ENCODE results near the gene GAREM1. TPM values are rescaled to one million over a fixed set of nuclear protein-coding genes. Genes with fewer than 3 reads are reported as not detected.

GAREM1 gene
- total and polyA plus RNA-seq, 2 donors (not counting 3 experiments of a cell fraction or from before 2014, with no cell fraction given): 0.69 to 1.0 TPM

DNA sequence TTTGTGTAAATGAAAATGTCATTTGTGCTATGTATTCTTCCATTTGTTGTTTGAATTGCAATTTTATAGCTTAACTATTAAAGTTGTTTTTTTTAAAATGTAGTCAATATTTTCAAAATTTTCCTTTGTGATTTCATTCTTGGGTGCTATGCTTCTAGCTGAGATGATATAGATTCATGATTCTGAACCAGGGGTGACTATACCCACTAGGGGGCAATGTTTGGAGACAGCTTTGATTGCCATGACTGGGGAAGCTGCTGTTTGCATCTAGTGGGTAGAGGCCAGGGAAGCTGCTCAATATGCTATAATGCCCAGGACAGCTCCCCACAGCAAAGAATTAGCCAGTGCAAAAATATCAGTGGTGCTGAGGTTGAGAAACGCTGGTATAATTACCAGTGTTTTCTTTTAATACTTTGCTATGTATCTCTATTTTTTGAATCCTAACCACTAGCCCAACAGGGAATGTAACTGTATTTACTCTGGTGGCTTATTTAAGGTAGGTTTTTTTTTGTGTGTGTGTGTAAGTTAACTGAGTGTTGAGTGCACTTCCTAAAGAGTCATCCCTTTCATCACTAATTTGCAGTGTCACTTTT is 181.1 kb downstream of the GAREM1 start:
- dilution Hi-C loops (cut with MboI; ENCODE audit: extremely low pct_ligation_motif_present, low sequenced_read_pairs) (no loop called here), intact Hi-C loops (cut with micrococcal nuclease) (loop anchor here (1.0 kb wide), 2 partner anchors 182 to 260 kb away; no protein-coding TSS in a partner anchor)
- Histone ChIP-seq H3K79me2 (ENCODE audit: control insufficient read depth, insufficient read depth, low read length) (no peaks in the 10 kb centered on the region), H3K9me3 (replicated peaks; ENCODE audit: control insufficient read depth, insufficient read depth, low read length) (no peaks in the 10 kb centered on the region), H3K27ac (ENCODE audit: insufficient read depth, low read depth, low read length) (no peak overlapping the region), H3K4me3 (replicated peaks in 1 of 3; ENCODE audit: insufficient read depth in 1 of 3, low read depth in 1 of 3, low read length in 3 of 3) (no peak overlapping the region), H3K9me1 (replicated peaks; ENCODE audit: control insufficient read depth, extremely low read depth, insufficient read depth, low read length) (no peaks in the 10 kb centered on the region), H3K27me3 (ENCODE audit: control insufficient read depth in 2 of 2, insufficient read depth in 2 of 2, low read length in 2 of 2) (peaks cover 2 to 8% of the 10 kb centered on the region in 2 experiments), H3K36me3 (ENCODE audit: control insufficient read depth in 2 of 2, extremely low read depth in 1 of 2, insufficient read depth in 2 of 2, low read length in 2 of 2) (no peaks in the 10 kb centered on the region), H4K20me1 (replicated peaks; ENCODE audit: control insufficient read depth, extremely low read depth, insufficient read depth, low read length) (no peaks in the 10 kb centered on the region), H3K4me1 (ENCODE audit: control insufficient read depth, extremely low read depth, insufficient read depth, low read length) (no peaks in the 10 kb centered on the region), H3K9ac (replicated peaks; ENCODE audit: extremely low read depth, insufficient read depth, low read length) (no peak overlapping the region), H2AFZ (ENCODE audit: low read depth, low read length) (no peak overlapping the region), H3K4me2 (ENCODE audit: insufficient read depth, low read length) (no peak overlapping the region)
- ChIA-PET POLR2A (interaction anchor here (0.7 kb wide), 1 partner anchor 181 kb away, joined by 3 read pairs; the partner anchor contains the start of gene GAREM1), CTCF (interaction anchor here (0.6 to 9.8 kb wide), 38 partner anchors 9 to 268 kb away, joined by 3 to 295 read pairs (median 5); partner anchors contain the start of gene GAREM1)
- FAIRE-seq: peak; percentile 93
- peak; percentile 77 for DNase-seq (ENCODE audit: low read depth, low spot score)
- no TSS peak for BruUV-seq (replicated peaks)
- no peak for TF ChIP-seq POLR2AphosphoS5 (IDR thresholded peaks at IDR 0.05; ENCODE audit: insufficient read depth, low read depth, low read length)
- TF ChIP-seq, protein P1, sequence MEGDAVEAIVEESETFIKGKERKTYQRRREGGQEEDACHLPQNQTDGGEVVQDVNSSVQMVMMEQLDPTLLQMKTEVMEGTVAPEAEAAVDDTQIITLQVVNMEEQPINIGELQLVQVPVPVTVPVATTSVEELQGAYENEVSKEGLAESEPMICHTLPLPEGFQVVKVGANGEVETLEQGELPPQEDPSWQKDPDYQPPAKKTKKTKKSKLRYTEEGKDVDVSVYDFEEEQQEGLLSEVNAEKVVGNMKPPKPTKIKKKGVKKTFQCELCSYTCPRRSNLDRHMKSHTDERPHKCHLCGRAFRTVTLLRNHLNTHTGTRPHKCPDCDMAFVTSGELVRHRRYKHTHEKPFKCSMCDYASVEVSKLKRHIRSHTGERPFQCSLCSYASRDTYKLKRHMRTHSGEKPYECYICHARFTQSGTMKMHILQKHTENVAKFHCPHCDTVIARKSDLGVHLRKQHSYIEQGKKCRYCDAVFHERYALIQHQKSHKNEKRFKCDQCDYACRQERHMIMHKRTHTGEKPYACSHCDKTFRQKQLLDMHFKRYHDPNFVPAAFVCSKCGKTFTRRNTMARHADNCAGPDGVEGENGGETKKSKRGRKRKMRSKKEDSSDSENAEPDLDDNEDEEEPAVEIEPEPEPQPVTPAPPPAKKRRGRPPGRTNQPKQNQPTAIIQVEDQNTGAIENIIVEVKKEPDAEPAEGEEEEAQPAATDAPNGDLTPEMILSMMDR (IDR thresholded peaks at IDR 0.05; ENCODE audit: extremely low read depth in 1 of 2, insufficient read depth in 1 of 2, low read depth in 1 of 2, low read length in 2 of 2): peak; percentile 66 to 74

DNA sequence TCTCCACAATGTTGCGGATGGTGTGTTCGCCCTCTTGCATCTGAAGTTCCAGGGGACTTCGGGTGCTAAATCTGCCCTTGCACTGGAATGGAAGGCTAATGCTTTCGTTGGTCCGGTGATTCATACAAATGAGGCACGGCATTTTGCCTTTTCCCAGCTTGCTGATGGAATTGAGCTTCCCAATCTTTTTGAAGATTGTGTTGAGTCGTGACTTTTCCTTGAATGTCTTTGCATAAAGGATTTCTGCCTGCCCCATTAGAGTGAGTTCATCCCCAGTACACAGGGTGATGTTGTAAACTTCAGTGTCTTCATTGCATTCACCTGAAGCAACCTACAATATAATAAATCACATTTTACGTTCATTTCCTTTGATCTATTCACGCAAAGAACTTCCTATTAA is 182.8 kb downstream of the GAREM1 start:
- TF ChIP-seq, protein P2, sequence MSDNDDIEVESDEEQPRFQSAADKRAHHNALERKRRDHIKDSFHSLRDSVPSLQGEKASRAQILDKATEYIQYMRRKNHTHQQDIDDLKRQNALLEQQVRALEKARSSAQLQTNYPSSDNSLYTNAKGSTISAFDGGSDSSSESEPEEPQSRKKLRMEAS (IDR thresholded peaks at IDR 0.05; ENCODE audit: insufficient read depth, insufficient read length): no peak
- TF ChIP-seq, protein P1 (IDR thresholded peaks at IDR 0.05; ENCODE audit: extremely low read depth in 1 of 2, insufficient read depth in 1 of 2, low read depth in 1 of 2, low read length in 2 of 2): no peak
- TF ChIP-seq FOS (IDR thresholded peaks at IDR 0.05; ENCODE audit: borderline replicate concordance, insufficient read depth, low read length): no peak
- no peak for TF ChIP-seq EZH2 (IDR thresholded peaks at IDR 0.05; ENCODE audit: borderline replicate concordance, low read depth, low read length, severe bottlenecking)
- no peak for TF ChIP-seq GATA2 (IDR thresholded peaks at IDR 0.05; ENCODE audit: insufficient read depth, insufficient read length, low read depth, low read length)
- TF ChIP-seq JUN (IDR thresholded peaks at IDR 0.05; ENCODE audit: borderline replicate concordance, insufficient read depth, insufficient read length, low read depth): no peak
- TF ChIP-seq POLR2A (IDR thresholded peaks at IDR 0.05; ENCODE audit: low read depth, low read length): no peak
- TF ChIP-seq POLR2AphosphoS5 (IDR thresholded peaks at IDR 0.05; ENCODE audit: insufficient read depth, low read depth, low read length): no peak
- TF ChIP-seq MYC (IDR thresholded peaks at IDR 0.05; ENCODE audit: low read depth, low read length): no peak
- ChIA-PET POLR2A (no interaction called here), CTCF (interaction anchor here (9.8 kb wide), 1 partner anchor 184 kb away, joined by 295 read pairs; the partner anchor contains the start of gene GAREM1)
- Histone ChIP-seq H4K20me1 (replicated peaks; ENCODE audit: control insufficient read depth, extremely low read depth, insufficient read depth, low read length) (no peaks in the 10 kb centered on the region), H3K36me3 (ENCODE audit: control insufficient read depth in 2 of 2, extremely low read depth in 1 of 2, insufficient read depth in 2 of 2, low read length in 2 of 2) (no peaks in the 10 kb centered on the region), H3K4me1 (ENCODE audit: control insufficient read depth, extremely low read depth, insufficient read depth, low read length) (no peaks in the 10 kb centered on the region), H3K9me1 (replicated peaks; ENCODE audit: control insufficient read depth, extremely low read depth, insufficient read depth, low read length) (no peaks in the 10 kb centered on the region), H3K79me2 (ENCODE audit: control insufficient read depth, insufficient read depth, low read length) (no peaks in the 10 kb centered on the region), H3K9ac (replicated peaks; ENCODE audit: extremely low read depth, insufficient read depth, low read length) (no peak overlapping the region), H3K27me3 (ENCODE audit: control insufficient read depth in 2 of 2, insufficient read depth in 2 of 2, low read length in 2 of 2) (no peaks in the 10 kb centered on the region), H2AFZ (ENCODE audit: low read depth, low read length) (no peak overlapping the region), H3K27ac (ENCODE audit: insufficient read depth, low read depth, low read length) (no peak overlapping the region), H3K9me3 (replicated peaks; ENCODE audit: control insufficient read depth, insufficient read depth, low read length) (no peaks in the 10 kb centered on the region), H3K4me2 (ENCODE audit: insufficient read depth, low read length) (no peak overlapping the region), H3K4me3 (replicated peaks in 1 of 3; ENCODE audit: insufficient read depth in 1 of 3, low read depth in 1 of 3, low read length in 3 of 3) (no peak overlapping the region)
- FAIRE-seq: no peak
- dilution Hi-C loops (cut with MboI; ENCODE audit: extremely low pct_ligation_motif_present, low sequenced_read_pairs) (no loop called here), intact Hi-C loops (cut with micrococcal nuclease) (no loop called here)
- DNase-seq (ENCODE audit: low read depth, low spot score): no peak
- BruUV-seq (replicated peaks): no TSS peak

Measured in endothelial cell of umbilical vein (primary cell).